Chondrocyte (in vitro differentiated cells): Measurements from ENCODE around the gene DMWD. TPM values are rescaled to one million over a fixed set of nuclear protein-coding genes. Genes with fewer than 3 reads are reported as not detected.

ENCODE experiments used
- DNase-seq: peaks from one replicate; pipeline ENCODE4 v3.0.0; 2021; ENCODE audit warnings: mixed read lengths, low spot score
- H3K27ac Mint-ChIP-seq: one replicate; pipeline ENCODE4 v1.8.0; 2021; ENCODE audit warnings: mild to moderate bottlenecking, moderate library complexity, mixed read lengths; ENCODE audit not compliant: unreplicated experiment
- H3K27me3 Mint-ChIP-seq: 2 replicates; pipeline ENCODE4 v1.8.0; 2021; ENCODE audit warnings: low read depth, mixed read lengths
- H3K36me3 Mint-ChIP-seq: 2 replicates; pipeline ENCODE4 v1.8.0; 2021; ENCODE audit warnings: low read depth, mixed read lengths
- H3K4me1 Mint-ChIP-seq: 2 replicates; pipeline ENCODE4 v1.8.0; 2021; ENCODE audit warnings: low read depth, mild to moderate bottlenecking, mixed read lengths
- H3K4me3 Mint-ChIP-seq: one replicate; pipeline ENCODE4 v1.8.0; 2021; ENCODE audit warnings: mild to moderate bottlenecking, moderate library complexity, mixed read lengths; ENCODE audit not compliant: unreplicated experiment
- H3K9me3 Mint-ChIP-seq: 2 replicates; pipeline ENCODE4 v1.8.0; 2021; ENCODE audit warnings: low read depth, mixed read lengths
- CTCF ChIP-seq: fragments of 200-600 bp; sonication (generic); IDR thresholded peaks from 2 replicates; pipeline ENCODE4 v1.5.0; 2021; ENCODE audit warnings: antibody characterized with exemption, mild to moderate bottlenecking, moderate library complexity
- total RNA-seq: library from RNA; stranded (reverse); gene quantifications from 3 replicates; pipeline ENCODE4 v1.2.1, GENCODE V29; 2021

DMWD gene
- total RNA-seq, 1 donor from 2014 or later, result 77.6 TPM

- Mint-ChIP-seq H3K36me3 (no peaks in the 10 kb centered on the region), H3K27ac (no peak overlapping the region), H3K9me3 (no peaks in the 10 kb centered on the region), H3K27me3 (no peaks in the 10 kb centered on the region), H3K4me3 (no peak overlapping the region), H3K4me1 (peaks cover 18% of the 10 kb centered on the region)
- TF ChIP-seq CTCF, result no peak
- no peak for DNase-seq
Observed at GRCh38 chr19:45761714-45762113, 30.9 kb downstream of the DMWD start.

- no peak for TF ChIP-seq CTCF
- no peak overlapping the region for H3K4me3 Mint-ChIP-seq
- H3K9me3 Mint-ChIP-seq, result no peaks in the 10 kb centered on the region
- no peak overlapping the region for H3K27ac Mint-ChIP-seq
- no peaks in the 10 kb centered on the region for H3K4me1 Mint-ChIP-seq
- H3K36me3 Mint-ChIP-seq, result no peaks in the 10 kb centered on the region
- H3K27me3 Mint-ChIP-seq, result no peaks in the 10 kb centered on the region
- DNase-seq, result no peak
Observed at GRCh38 chr19:45758921-45759320, 33.7 kb downstream of the DMWD start.

GRCh38 chr19:45757695-45758094 is 35.0 kb downstream of the DMWD start:
- DNase-seq, result no peak
- H3K27me3 Mint-ChIP-seq, result no peaks in the 10 kb centered on the region
- H3K4me3 Mint-ChIP-seq, result no peak overlapping the region
- no peaks in the 10 kb centered on the region for H3K9me3 Mint-ChIP-seq
- TF ChIP-seq CTCF, result no peak
- no peaks in the 10 kb centered on the region for H3K4me1 Mint-ChIP-seq
- H3K36me3 Mint-ChIP-seq, result no peaks in the 10 kb centered on the region
- H3K27ac Mint-ChIP-seq, result no peak overlapping the region

GRCh38 chr19:45754323-45754722 is 38.3 kb downstream of the DMWD start:
- Mint-ChIP-seq H3K4me1 (no peaks in the 10 kb centered on the region), H3K27ac (no peak overlapping the region), H3K36me3 (no peaks in the 10 kb centered on the region), H3K4me3 (no peak overlapping the region), H3K9me3 (no peaks in the 10 kb centered on the region), H3K27me3 (no peaks in the 10 kb centered on the region)
- no peak for TF ChIP-seq CTCF
- no peak for DNase-seq

GRCh38 chr19:45753548-45753947 is 39.1 kb downstream of the DMWD start:
- DNase-seq, result no peak
- H3K36me3 Mint-ChIP-seq, result no peaks in the 10 kb centered on the region
- no peaks in the 10 kb centered on the region for H3K4me1 Mint-ChIP-seq
- no peak for TF ChIP-seq CTCF
- no peak overlapping the region for H3K4me3 Mint-ChIP-seq
- H3K27me3 Mint-ChIP-seq, result no peaks in the 10 kb centered on the region
- no peaks in the 10 kb centered on the region for H3K9me3 Mint-ChIP-seq
- H3K27ac Mint-ChIP-seq, result no peak overlapping the region
